ENCODE results near the gene TKTL1.

- TF ChIP-seq CTCF (IDR thresholded peaks at IDR 0.05): no peak
- no peak for TF ChIP-seq POLR2A (IDR thresholded peaks at IDR 0.05)
These were observed 56.4 kb downstream of the TKTL1 start for GRCh38 chrX:154352012-154352401.

Data from right lobe of liver (tissue), 4 donors.